Endothelial cell of umbilical vein (primary cell): ENCODE data around the gene MAP3K14.

Experiments
- EZH2 ChIP-seq: IDR thresholded peaks from 2 replicates; pipeline ENCODE4 v1.6.1; 2012; ENCODE audit warnings: borderline replicate concordance, low read depth, mild to moderate bottlenecking, moderate library complexity, low read length, inconsistent platforms; ENCODE audit not compliant: severe bottlenecking
- GATA2 ChIP-seq: IDR thresholded peaks from 2 replicates; pipeline ENCODE4 v1.7.0; 2011; ENCODE audit warnings: low read depth, mild to moderate bottlenecking, moderate library complexity, mixed read lengths, low read length; ENCODE audit not compliant: insufficient read length, insufficient read depth
- POLR2A ChIP-seq: IDR thresholded peaks from 2 replicates; pipeline ENCODE4 v1.6.1; 2012; ENCODE audit warnings: low read depth, mild to moderate bottlenecking, control low read depth, low read length
- POLR2AphosphoS5 ChIP-seq: IDR thresholded peaks from 2 replicates; pipeline ENCODE4 v1.6.1; 2012; ENCODE audit warnings: low read depth, mild to moderate bottlenecking, control low read depth, low read length, moderate library complexity; ENCODE audit not compliant: insufficient read depth
- TF ChIP-seq, protein P1 (sequence below), 2 donors: IDR thresholded peaks; 1 replicate in 1 of 2; 2 replicates in 1 of 2; pipeline ENCODE4 v1.5.1; 2011; ENCODE audit warnings: low read length in 2 of 2, mild to moderate bottlenecking in 2 of 2, moderate library complexity in 2 of 2, control low read depth in 1 of 2, inconsistent platforms in 1 of 2, low read depth in 1 of 2; ENCODE audit not compliant: insufficient read depth in 1 of 2; ENCODE audit errors: extremely low read depth in 1 of 2

- TF ChIP-seq POLR2A (no peak), POLR2AphosphoS5 (no peak), EZH2 (no peak), GATA2 (no peak)
- TF ChIP-seq, protein P1, sequence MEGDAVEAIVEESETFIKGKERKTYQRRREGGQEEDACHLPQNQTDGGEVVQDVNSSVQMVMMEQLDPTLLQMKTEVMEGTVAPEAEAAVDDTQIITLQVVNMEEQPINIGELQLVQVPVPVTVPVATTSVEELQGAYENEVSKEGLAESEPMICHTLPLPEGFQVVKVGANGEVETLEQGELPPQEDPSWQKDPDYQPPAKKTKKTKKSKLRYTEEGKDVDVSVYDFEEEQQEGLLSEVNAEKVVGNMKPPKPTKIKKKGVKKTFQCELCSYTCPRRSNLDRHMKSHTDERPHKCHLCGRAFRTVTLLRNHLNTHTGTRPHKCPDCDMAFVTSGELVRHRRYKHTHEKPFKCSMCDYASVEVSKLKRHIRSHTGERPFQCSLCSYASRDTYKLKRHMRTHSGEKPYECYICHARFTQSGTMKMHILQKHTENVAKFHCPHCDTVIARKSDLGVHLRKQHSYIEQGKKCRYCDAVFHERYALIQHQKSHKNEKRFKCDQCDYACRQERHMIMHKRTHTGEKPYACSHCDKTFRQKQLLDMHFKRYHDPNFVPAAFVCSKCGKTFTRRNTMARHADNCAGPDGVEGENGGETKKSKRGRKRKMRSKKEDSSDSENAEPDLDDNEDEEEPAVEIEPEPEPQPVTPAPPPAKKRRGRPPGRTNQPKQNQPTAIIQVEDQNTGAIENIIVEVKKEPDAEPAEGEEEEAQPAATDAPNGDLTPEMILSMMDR (IDR thresholded peaks at IDR 0.05; ENCODE audit: extremely low read depth in 1 of 2, insufficient read depth in 1 of 2, low read depth in 1 of 2, low read length in 2 of 2): no peak
Measured at GRCh38 chr17:45277992-45278391, 38.8 kb downstream of the MAP3K14 start.
